ENCODE measurements around the gene FAIM2. TPM values are rescaled to one million over a fixed set of nuclear protein-coding genes. Genes with fewer than 3 reads are reported as not detected.

The FAIM2 gene
- total and polyA plus RNA-seq, 2 experiments from 2014 or later: 0.61 to 2.0 TPM

DNA sequence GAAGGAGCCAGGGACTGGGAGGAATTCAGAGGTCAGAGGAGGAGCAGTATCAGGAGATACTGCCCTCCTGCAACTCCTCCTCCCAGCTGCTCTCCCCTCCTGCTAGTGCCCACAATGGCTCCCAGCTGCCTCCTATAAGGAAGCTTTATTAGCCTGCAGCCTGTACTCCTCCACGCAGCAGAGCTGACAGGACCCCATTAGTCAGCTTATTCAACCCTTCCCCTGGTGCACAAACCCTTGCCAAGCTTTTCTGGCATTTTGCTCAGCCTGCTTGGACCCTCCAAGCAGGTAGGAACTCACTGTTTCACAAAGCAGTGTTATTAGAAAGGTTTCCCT lies 39.9 kb upstream of the FAIM2 start (continued):
- no peak for TF ChIP-seq ZNF331 (CRISPR knock-in tag; IDR thresholded peaks at IDR 0.05; ENCODE audit: low read depth)
- no peak for TF ChIP-seq EZH2phosphoT487 (IDR thresholded peaks at IDR 0.05; ENCODE audit: unreplicated experiment)
- TF ChIP-seq JUNB (IDR thresholded peaks at IDR 0.05; ENCODE audit: unreplicated experiment): no peak
- TF ChIP-seq, protein P1, sequence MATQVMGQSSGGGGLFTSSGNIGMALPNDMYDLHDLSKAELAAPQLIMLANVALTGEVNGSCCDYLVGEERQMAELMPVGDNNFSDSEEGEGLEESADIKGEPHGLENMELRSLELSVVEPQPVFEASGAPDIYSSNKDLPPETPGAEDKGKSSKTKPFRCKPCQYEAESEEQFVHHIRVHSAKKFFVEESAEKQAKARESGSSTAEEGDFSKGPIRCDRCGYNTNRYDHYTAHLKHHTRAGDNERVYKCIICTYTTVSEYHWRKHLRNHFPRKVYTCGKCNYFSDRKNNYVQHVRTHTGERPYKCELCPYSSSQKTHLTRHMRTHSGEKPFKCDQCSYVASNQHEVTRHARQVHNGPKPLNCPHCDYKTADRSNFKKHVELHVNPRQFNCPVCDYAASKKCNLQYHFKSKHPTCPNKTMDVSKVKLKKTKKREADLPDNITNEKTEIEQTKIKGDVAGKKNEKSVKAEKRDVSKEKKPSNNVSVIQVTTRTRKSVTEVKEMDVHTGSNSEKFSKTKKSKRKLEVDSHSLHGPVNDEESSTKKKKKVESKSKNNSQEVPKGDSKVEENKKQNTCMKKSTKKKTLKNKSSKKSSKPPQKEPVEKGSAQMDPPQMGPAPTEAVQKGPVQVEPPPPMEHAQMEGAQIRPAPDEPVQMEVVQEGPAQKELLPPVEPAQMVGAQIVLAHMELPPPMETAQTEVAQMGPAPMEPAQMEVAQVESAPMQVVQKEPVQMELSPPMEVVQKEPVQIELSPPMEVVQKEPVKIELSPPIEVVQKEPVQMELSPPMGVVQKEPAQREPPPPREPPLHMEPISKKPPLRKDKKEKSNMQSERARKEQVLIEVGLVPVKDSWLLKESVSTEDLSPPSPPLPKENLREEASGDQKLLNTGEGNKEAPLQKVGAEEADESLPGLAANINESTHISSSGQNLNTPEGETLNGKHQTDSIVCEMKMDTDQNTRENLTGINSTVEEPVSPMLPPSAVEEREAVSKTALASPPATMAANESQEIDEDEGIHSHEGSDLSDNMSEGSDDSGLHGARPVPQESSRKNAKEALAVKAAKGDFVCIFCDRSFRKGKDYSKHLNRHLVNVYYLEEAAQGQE (IDR thresholded peaks at IDR 0.05; ENCODE audit: unreplicated experiment): no peak
- TF ChIP-seq CREB1 (CRISPR knock-in tag; IDR thresholded peaks at IDR 0.05; ENCODE audit: low read depth): no peak
- no peak for TF ChIP-seq POLR2AphosphoS5 (IDR thresholded peaks at IDR 0.05; ENCODE audit: low read depth)

- Histone ChIP-seq H4K20me1 (replicated peaks; ENCODE audit: insufficient read depth) (no peaks in the 10 kb centered on the region), H3K4me2 (no peak overlapping the region), H3K79me2 (replicated peaks; ENCODE audit: insufficient read depth) (no peaks in the 10 kb centered on the region), H3K4me1 (ENCODE audit: insufficient read depth) (peaks cover 26% of the 10 kb centered on the region), H2AFZ (no peak overlapping the region; the same call in 1 of the 2 replicates), H3F3A (replicated peaks; ENCODE audit: low read depth) (no peaks in the 10 kb centered on the region), H3K27ac (ENCODE audit: low read depth) (no peak overlapping the region), H3K36me3 (ENCODE audit: insufficient read depth) (no peaks in the 10 kb centered on the region), H3K9me2 (ENCODE audit: insufficient read depth) (no peaks in the 10 kb centered on the region), H3K4me3 (no peak overlapping the region), H3K27me3 (ENCODE audit: insufficient read depth) (no peaks in the 10 kb centered on the region)
- DNase-seq (ENCODE audit: low spot score) (no peak), ATAC-seq (no peak)
- Mint-ChIP-seq H3K4me3 (no peak overlapping the region), H3K4me1 (peaks cover 41% of the 10 kb centered on the region), H3K27ac (no peak overlapping the region), H3K36me3 (ENCODE audit: low read depth) (no peaks in the 10 kb centered on the region), H3K27me3 (ENCODE audit: insufficient read depth, low read depth, poor library complexity) (peaks cover 14% of the 10 kb centered on the region), H3K9me3 (no peaks in the 10 kb centered on the region)
- TF ChIP-seq CREB1 (CRISPR knock-in tag; IDR thresholded peaks at IDR 0.05; ENCODE audit: low read depth) (no peak), EZH2 (IDR thresholded peaks at IDR 0.05; ENCODE audit: low read depth, unreplicated experiment) (no peak), EZH2phosphoT487 (IDR thresholded peaks at IDR 0.05; ENCODE audit: unreplicated experiment) (no peak), ZNF331 (CRISPR knock-in tag; IDR thresholded peaks at IDR 0.05; ENCODE audit: low read depth) (no peak), ZNF114 (CRISPR knock-in tag; IDR thresholded peaks at IDR 0.05) (no peak), NANOG (IDR thresholded peaks at IDR 0.05; ENCODE audit: borderline replicate concordance) (no peak), STAT1 (IDR thresholded peaks at IDR 0.05; ENCODE audit: unreplicated experiment) (no peak), POLR2AphosphoS5 (IDR thresholded peaks at IDR 0.05; ENCODE audit: low read depth) (no peak)
- TF ChIP-seq, protein P1 (IDR thresholded peaks at IDR 0.05; ENCODE audit: unreplicated experiment): no peak
- TF ChIP-seq, protein P2, sequence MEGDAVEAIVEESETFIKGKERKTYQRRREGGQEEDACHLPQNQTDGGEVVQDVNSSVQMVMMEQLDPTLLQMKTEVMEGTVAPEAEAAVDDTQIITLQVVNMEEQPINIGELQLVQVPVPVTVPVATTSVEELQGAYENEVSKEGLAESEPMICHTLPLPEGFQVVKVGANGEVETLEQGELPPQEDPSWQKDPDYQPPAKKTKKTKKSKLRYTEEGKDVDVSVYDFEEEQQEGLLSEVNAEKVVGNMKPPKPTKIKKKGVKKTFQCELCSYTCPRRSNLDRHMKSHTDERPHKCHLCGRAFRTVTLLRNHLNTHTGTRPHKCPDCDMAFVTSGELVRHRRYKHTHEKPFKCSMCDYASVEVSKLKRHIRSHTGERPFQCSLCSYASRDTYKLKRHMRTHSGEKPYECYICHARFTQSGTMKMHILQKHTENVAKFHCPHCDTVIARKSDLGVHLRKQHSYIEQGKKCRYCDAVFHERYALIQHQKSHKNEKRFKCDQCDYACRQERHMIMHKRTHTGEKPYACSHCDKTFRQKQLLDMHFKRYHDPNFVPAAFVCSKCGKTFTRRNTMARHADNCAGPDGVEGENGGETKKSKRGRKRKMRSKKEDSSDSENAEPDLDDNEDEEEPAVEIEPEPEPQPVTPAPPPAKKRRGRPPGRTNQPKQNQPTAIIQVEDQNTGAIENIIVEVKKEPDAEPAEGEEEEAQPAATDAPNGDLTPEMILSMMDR (conservative IDR thresholded peaks at IDR 0.05; ENCODE audit: low read depth in 2 of 2): no peak
Measured at GRCh38 chr12:49942921-49943624, 39.4 kb upstream of the FAIM2 start.

Measured in GM23338 (cell line).